Memory B cell (primary cell): ENCODE measurements around the gene CFAP46.

Source experiments
- ATAC-seq: fragments of 150-1000 bp; cut with Tn5 transposase; 2 replicates; pipeline ENCODE4 v1.10.0; 2021; ENCODE audit warnings: low read depth, mild to moderate bottlenecking, moderate library complexity
- DNase-seq, 2 donors: peaks; one replicate each; pipeline ENCODE4 v3.0.0; 2022; ENCODE audit warnings: low spot score in 2 of 2
- H3K27ac Mint-ChIP-seq: one replicate; pipeline ENCODE4 v1.8.0; 2022; ENCODE audit warnings: mild to moderate bottlenecking, moderate library complexity, mixed read lengths
- H3K27me3 Mint-ChIP-seq: one replicate; pipeline ENCODE4 v1.8.0; 2022; ENCODE audit warnings: mixed read lengths
- H3K36me3 Mint-ChIP-seq: one replicate; pipeline ENCODE4 v1.8.0; 2022; ENCODE audit warnings: mild to moderate bottlenecking, mixed read lengths
- H3K4me1 Mint-ChIP-seq: one replicate; pipeline ENCODE4 v1.8.0; 2022; ENCODE audit warnings: mixed read lengths
- H3K4me3 Mint-ChIP-seq: one replicate; pipeline ENCODE4 v1.8.0; 2022; ENCODE audit warnings: mild to moderate bottlenecking, moderate library complexity, mixed read lengths
- H3K9me3 Mint-ChIP-seq: one replicate; pipeline ENCODE4 v1.8.0; 2022; ENCODE audit warnings: mixed read lengths

Gene CFAP46

DNA sequence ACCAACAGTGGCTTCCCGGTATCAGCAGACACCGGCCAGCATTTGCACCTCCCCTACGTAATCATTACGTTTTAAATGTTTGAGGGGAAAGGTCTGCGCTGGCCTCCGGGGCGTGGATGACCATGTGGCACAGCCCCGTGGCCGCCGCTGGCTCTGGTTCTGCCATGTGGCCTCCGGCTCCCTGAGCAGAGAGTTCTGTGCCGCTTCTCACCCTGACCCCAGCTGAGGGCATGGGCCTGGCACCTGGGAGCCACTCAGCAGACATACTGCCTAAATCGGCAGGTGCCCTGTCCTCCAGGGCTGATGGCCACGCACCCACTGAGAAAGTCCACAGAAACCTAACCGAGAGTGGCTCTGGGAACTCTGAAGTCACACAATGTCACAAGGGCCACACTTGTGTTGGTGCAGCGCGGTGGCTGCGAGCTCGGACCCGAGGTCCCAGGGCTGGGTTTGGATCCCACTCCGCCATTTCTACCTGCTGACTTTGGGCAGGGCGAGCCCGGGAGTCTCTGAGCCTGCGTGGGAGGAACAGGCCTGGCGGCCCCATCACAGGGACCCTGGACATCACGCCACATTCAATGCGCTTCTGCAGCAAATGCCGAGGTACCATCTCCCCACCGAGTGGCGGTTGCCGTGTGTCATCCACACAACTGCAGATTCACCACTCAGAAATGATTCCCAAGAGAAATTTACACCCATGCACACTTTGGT is 25.3 kb downstream of the CFAP46 start:
- H3K27ac Mint-ChIP-seq = no peak overlapping the region
- H3K36me3 Mint-ChIP-seq = peaks cover 2% of the 10 kb centered on the region
- peaks cover 15% of the 10 kb centered on the region for H3K4me1 Mint-ChIP-seq
- H3K27me3 Mint-ChIP-seq = peaks cover 14% of the 10 kb centered on the region
- DNase-seq (no peak), ATAC-seq (no peak)
- H3K9me3 Mint-ChIP-seq = peaks cover 2% of the 10 kb centered on the region
- peak overlapping the region; percentile 61 for H3K4me3 Mint-ChIP-seq

- Mint-ChIP-seq H3K9me3 (peaks cover 2% of the 10 kb centered on the region), H3K27ac (no peak overlapping the region), H3K27me3 (peaks cover 18% of the 10 kb centered on the region), H3K36me3 (peaks cover 2% of the 10 kb centered on the region), H3K4me1 (peaks cover 16% of the 10 kb centered on the region), H3K4me3 (peak overlapping the region; percentile 61)
- peak; percentile 29 for ATAC-seq
- DNase-seq = no peak
These were observed 25.9 kb downstream of the CFAP46 start for GRCh38 chr10:132916421-132916841.

GRCh38 chr10:132915411-132915810 is 27.0 kb downstream of the CFAP46 start:
- Mint-ChIP-seq H3K36me3 (peaks cover 2% of the 10 kb centered on the region), H3K4me3 (peak overlapping the region; percentile 3), H3K4me1 (peaks cover 16% of the 10 kb centered on the region), H3K27ac (no peak overlapping the region), H3K9me3 (peaks cover 2% of the 10 kb centered on the region), H3K27me3 (peaks cover 18% of the 10 kb centered on the region)
- ATAC-seq (peak; percentile 93), DNase-seq (peak; percentile 66 to 71)

- Mint-ChIP-seq H3K27ac (no peak overlapping the region), H3K27me3 (peaks cover 18% of the 10 kb centered on the region), H3K4me3 (peak overlapping the region; percentile 51), H3K4me1 (peaks cover 16% of the 10 kb centered on the region), H3K9me3 (peaks cover 2% of the 10 kb centered on the region), H3K36me3 (peaks cover 2% of the 10 kb centered on the region)
- DNase-seq (no peak), ATAC-seq (peak; percentile 23)
These were observed 27.6 kb downstream of the CFAP46 start for GRCh38 chr10:132914732-132915131.

GRCh38 chr10:132913559-132914115 is 28.7 kb downstream of the CFAP46 start:
- H3K27me3 Mint-ChIP-seq = peaks cover 19% of the 10 kb centered on the region
- DNase-seq = no peak
- peaks cover 2% of the 10 kb centered on the region for H3K36me3 Mint-ChIP-seq
- no peak overlapping the region for H3K4me3 Mint-ChIP-seq
- H3K27ac Mint-ChIP-seq = no peak overlapping the region
- ATAC-seq = no peak
- peaks cover 16% of the 10 kb centered on the region for H3K4me1 Mint-ChIP-seq
- peaks cover 2% of the 10 kb centered on the region for H3K9me3 Mint-ChIP-seq

GRCh38 chr10:132912713-132913558 is 29.4 kb downstream of the CFAP46 start:
- Mint-ChIP-seq H3K36me3 (no peaks in the 10 kb centered on the region), H3K4me3 (no peak overlapping the region), H3K27me3 (peaks cover 16% of the 10 kb centered on the region), H3K9me3 (no peaks in the 10 kb centered on the region), H3K27ac (no peak overlapping the region), H3K4me1 (peaks cover 16% of the 10 kb centered on the region)
- ATAC-seq = no peak
- DNase-seq = no peak

DNA sequence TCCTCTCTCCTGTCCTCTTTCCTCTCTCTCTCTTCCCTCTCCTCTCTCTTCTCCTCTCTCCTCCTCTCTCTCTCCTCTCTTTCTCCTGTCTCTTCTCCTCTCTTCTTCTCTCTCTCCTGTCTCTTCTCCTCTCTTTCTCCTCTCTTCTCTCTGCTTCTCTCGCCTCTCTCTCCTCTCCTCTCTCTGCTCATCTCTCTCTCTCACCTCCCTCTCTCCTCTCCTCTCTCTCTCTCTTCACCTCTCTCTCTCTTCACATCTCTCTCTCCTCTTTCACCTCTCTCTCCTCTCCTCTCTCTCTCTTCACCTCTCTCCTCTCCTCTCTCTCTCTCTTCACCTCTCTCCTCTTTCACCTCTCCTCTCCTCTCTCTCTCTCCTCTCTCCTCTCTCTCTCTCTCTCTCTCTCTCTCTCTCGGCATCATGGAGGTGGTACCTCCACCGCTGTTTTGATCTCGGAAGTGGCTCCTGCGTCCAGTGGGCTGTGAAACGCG is 30.1 kb downstream of the CFAP46 start:
- no peak overlapping the region for H3K4me3 Mint-ChIP-seq
- H3K4me1 Mint-ChIP-seq = peaks cover 16% of the 10 kb centered on the region
- no peaks in the 10 kb centered on the region for H3K36me3 Mint-ChIP-seq
- H3K9me3 Mint-ChIP-seq = no peaks in the 10 kb centered on the region
- ATAC-seq (no peak), DNase-seq (no peak)
- no peak overlapping the region for H3K27ac Mint-ChIP-seq
- peaks cover 16% of the 10 kb centered on the region for H3K27me3 Mint-ChIP-seq

DNA sequence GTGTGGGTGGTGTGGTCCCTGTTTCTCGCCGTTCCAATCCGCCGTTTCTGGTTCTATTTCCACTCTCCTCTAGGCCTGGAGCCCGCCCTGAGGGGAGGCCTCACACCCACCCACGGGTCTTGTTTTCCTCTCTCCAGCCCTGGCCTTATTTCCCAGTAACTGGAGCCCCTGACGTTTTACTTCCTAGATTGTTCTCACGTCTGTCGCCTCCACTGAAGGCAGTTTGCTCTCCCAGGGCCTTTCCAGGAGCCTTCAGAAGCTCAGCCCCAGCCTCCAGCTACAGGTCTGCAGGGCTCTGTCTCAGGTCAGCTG is 30.6 kb downstream of the CFAP46 start:
- peaks cover 16% of the 10 kb centered on the region for H3K27me3 Mint-ChIP-seq
- DNase-seq (no peak), ATAC-seq (no peak)
- no peak overlapping the region for H3K4me3 Mint-ChIP-seq
- no peaks in the 10 kb centered on the region for H3K36me3 Mint-ChIP-seq
- H3K4me1 Mint-ChIP-seq = peaks cover 16% of the 10 kb centered on the region
- no peak overlapping the region for H3K27ac Mint-ChIP-seq
- no peaks in the 10 kb centered on the region for H3K9me3 Mint-ChIP-seq

GRCh38 chr10:132910901-132911785 is 31.2 kb downstream of the CFAP46 start:
- Mint-ChIP-seq H3K9me3 (no peaks in the 10 kb centered on the region), H3K27ac (no peak overlapping the region), H3K4me1 (peaks cover 11% of the 10 kb centered on the region), H3K36me3 (no peaks in the 10 kb centered on the region), H3K27me3 (peaks cover 15% of the 10 kb centered on the region), H3K4me3 (no peak overlapping the region)
- ATAC-seq (no peak), DNase-seq (no peak)

DNA sequence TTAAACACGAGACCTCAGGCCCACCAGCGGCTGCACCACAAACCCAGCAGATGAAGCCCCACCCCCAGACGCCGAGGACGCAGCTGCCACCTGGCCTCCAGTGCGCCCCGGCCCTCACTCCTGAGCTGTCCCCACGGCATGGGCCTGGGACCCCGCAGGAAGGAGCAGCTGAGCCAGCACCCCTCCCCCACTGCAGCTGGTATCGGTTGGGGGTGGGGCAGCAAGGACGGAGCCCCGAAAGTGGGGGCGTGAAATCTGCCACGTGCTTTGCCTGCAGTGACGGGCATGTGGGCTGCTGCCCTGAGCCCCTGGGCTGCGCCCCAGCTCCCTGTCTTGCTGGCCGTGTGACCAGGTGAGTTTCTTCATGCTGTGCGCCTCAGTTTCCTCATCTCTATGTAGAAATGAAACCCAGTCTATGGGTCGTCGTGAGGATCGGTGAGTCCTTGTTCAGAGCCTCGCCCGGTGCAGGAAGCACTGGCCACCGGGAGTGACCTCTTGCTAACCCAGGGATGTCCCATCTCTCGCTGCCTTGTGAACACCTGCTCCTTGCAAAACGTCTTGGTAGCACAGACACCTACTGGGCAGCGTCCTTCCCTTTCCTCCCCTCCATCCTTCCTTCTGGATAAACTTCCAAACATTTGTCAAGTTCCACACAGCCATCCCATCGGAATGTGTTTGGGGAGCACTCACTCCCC is 32.0 kb downstream of the CFAP46 start:
- DNase-seq = no peak
- Mint-ChIP-seq H3K36me3 (no peaks in the 10 kb centered on the region), H3K9me3 (no peaks in the 10 kb centered on the region), H3K27ac (no peak overlapping the region), H3K4me3 (no peak overlapping the region), H3K27me3 (peaks cover 14% of the 10 kb centered on the region), H3K4me1 (peaks cover 6% of the 10 kb centered on the region)
- no peak for ATAC-seq

GRCh38 chr10:132909491-132910071 is 32.8 kb downstream of the CFAP46 start:
- DNase-seq (no peak), ATAC-seq (no peak)
- Mint-ChIP-seq H3K4me1 (peaks cover 8% of the 10 kb centered on the region), H3K27me3 (peaks cover 14% of the 10 kb centered on the region), H3K36me3 (no peaks in the 10 kb centered on the region), H3K9me3 (peaks cover 2% of the 10 kb centered on the region), H3K4me3 (no peak overlapping the region), H3K27ac (no peak overlapping the region)

DNA sequence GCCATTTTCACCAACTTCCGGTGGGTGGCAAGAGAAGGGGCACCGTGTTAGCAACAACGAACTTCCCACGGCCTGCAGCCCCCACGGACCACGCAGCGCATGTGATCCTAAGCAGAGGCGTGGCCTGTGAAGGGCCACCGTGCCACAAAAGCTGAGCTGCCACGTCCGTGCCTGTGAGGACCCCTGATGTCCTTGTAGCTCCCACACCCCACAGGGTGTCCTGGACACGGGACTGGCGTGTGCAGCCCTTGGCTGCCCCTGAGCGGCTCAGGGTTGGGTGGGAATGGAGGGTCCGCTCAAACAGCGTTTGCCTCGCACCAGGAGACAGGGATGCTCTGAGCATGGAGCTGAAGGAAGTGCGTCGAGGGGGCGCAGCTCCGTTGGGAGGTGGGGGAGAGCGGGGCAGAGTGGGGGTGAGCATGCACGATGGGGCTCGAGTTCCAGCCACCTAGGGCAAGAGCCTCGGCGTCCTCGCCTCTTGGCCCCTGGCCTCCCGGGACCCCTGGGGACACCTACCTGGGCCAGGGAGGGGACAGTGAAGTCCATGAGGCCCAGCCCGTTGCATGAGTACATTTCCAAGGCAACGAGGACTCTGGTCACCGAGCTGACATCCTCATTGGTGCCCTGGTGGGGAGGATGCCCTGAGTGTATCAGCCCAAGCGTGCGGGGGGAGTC is 33.6 kb downstream of the CFAP46 start:
- DNase-seq = no peak
- peaks cover 2% of the 10 kb centered on the region for H3K9me3 Mint-ChIP-seq
- H3K4me3 Mint-ChIP-seq = no peak overlapping the region
- peaks cover 16% of the 10 kb centered on the region for H3K27me3 Mint-ChIP-seq
- H3K36me3 Mint-ChIP-seq = no peaks in the 10 kb centered on the region
- no peak for ATAC-seq
- H3K27ac Mint-ChIP-seq = no peak overlapping the region
- peaks cover 8% of the 10 kb centered on the region for H3K4me1 Mint-ChIP-seq
